ENCODE results near the gene NMT2.

Gene NMT2

GRCh38 chr10:15088428-15089261 is 79.8 kb downstream of the NMT2 start, which contains the start of gene ACBD7:
Gene ACBD7, minus strand, starts transcription at chr10:15088776. Its CDS starts 48 bp downstream, at chr10:15088728.
- peak; percentile 54 for DNase-seq

- DNase-seq = no peak
Measured at GRCh38 chr10:15084502-15084922, 84.0 kb downstream of the NMT2 start.

GRCh38 chr10:15083674-15084501 is 84.6 kb downstream of the NMT2 start:
- no peak for DNase-seq

- DNase-seq = no peak
Measured at GRCh38 chr10:15075421-15075820, 93.1 kb downstream of the NMT2 start.

GRCh38 chr10:15072358-15072757 is 96.1 kb downstream of the NMT2 start:
- DNase-seq = no peak

GRCh38 chr10:15069230-15069629 is 99.3 kb downstream of the NMT2 start:
- DNase-seq = no peak

- peak; percentile 42 for DNase-seq
Measured at GRCh38 chr10:15068802-15069201, 99.7 kb downstream of the NMT2 start.

GRCh38 chr10:15067154-15067553 is 101.3 kb downstream of the NMT2 start:
- no peak for DNase-seq

GRCh38 chr10:15060638-15061037 is 107.9 kb downstream of the NMT2 start:
- no peak for DNase-seq

- DNase-seq = no peak
Measured at GRCh38 chr10:15059914-15060313, 108.6 kb downstream of the NMT2 start.

GRCh38 chr10:15058689-15059088 is 109.8 kb downstream of the NMT2 start:
- no peak for DNase-seq

Data from MV-4-11 (cell line).